ENCODE data around the gene RNF144B. TPM values are rescaled to one million over a fixed set of nuclear protein-coding genes. Genes with fewer than 3 reads are reported as not detected.

Gene RNF144B
- total RNA-seq, 1 experiment from 2014 or later = 2.3 TPM

DNA sequence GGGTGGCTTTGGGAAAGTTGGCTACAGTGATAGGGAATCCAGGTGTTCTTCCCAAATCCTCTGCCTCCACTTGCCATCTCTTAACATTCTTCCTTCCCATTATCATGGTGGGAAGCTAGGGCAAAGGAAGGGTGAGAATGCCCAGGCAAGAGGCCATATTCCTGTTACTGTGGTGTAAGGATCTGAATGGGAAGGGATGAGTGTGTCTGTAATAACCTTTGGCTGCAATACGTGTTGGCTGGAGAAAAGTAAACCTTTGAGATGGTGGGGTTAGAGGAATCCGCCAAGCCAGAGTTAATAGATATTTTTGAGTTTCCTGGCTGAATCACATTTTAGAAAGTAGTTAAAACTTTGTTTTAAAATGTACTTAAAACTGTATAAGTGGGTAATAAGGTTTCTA lies 45.9 kb downstream of the RNF144B start:
- H2BK15ac ChIP-seq (ENCODE audit: low read depth, low read length) = no peak overlapping the region
- Mint-ChIP-seq H3K27ac (peak overlapping the region in 1 of 3 experiments; percentile 63; a peak in 2 of 7 replicates), H3K4me3 (no peak overlapping the region), H3K4me1 (peaks cover 10 to 15% of the 10 kb centered on the region in 2 experiments), H3K36me3 (ENCODE audit: insufficient read depth in 1 of 3, low read depth in 3 of 3) (no peaks in the 10 kb centered on the region), H3K9me3 (no peaks in the 10 kb centered on the region), H3K27me3 (ENCODE audit: low read depth) (no peaks in the 10 kb centered on the region)
- no peak overlapping the region for H3K27ac ChIP-seq (ENCODE audit: insufficient read length, low read depth, low read length)
- H2AK5ac ChIP-seq (ENCODE audit: insufficient read length, low read length) = no peak overlapping the region
- H3K79me1 ChIP-seq (ENCODE audit: insufficient read depth, low read depth, low read length, poor library complexity, severe bottlenecking) = no peaks in the 10 kb centered on the region
- no peak overlapping the region for H2AFZ ChIP-seq (ENCODE audit: low read length)
- DNase-seq = no peak
- H3K4ac ChIP-seq (ENCODE audit: low read depth, low read length) = no peak overlapping the region
- no peak overlapping the region for H2BK20ac ChIP-seq (ENCODE audit: low read depth, low read length, poor library complexity, severe bottlenecking)
- H3K4me2 ChIP-seq (ENCODE audit: insufficient read depth, insufficient read length, low read length) = no peak overlapping the region
- H2BK120ac ChIP-seq (ENCODE audit: low read depth, low read length, poor library complexity, severe bottlenecking) = no peak overlapping the region
- H3K9ac ChIP-seq (ENCODE audit: extremely low read depth, insufficient read length, low read length) = no peak overlapping the region
- H3K18ac ChIP-seq (ENCODE audit: insufficient read length, low read depth, low read length) = no peak overlapping the region
- TF ChIP-seq CTCF (conservative IDR thresholded peaks at IDR 0.05) = no peak
- no peak overlapping the region for H2BK12ac ChIP-seq (ENCODE audit: insufficient read length, low read depth, low read length)
- H4K91ac ChIP-seq (ENCODE audit: insufficient read length, low read depth, low read length) = no peak overlapping the region
- H3T11ph ChIP-seq (ENCODE audit: low read length) = no peak overlapping the region
- H4K8ac ChIP-seq (replicated peaks; ENCODE audit: insufficient read length, low read depth, low read length) = no peak overlapping the region
- H3K4me1 ChIP-seq (ENCODE audit: insufficient read depth, low read length) = peaks cover 2% of the 10 kb centered on the region
- WGBS (ENCODE audit: extremely low coverage, insufficient read length, low lambda C conversion rate) = no CpG with 5 or more reads among the region's 2 CpGs
- no peak overlapping the region for H3K23ac ChIP-seq (ENCODE audit: insufficient read length, low read depth, low read length)
- no peak overlapping the region for H2BK5ac ChIP-seq (ENCODE audit: insufficient read length, low read length)
- no peaks in the 10 kb centered on the region for H3K9me3 ChIP-seq (ENCODE audit: control insufficient read depth, low read depth, low read length)
- H4K20me1 ChIP-seq (ENCODE audit: control insufficient read depth, insufficient read depth, insufficient read length) = no peaks in the 10 kb centered on the region
- H3K14ac ChIP-seq (ENCODE audit: insufficient read depth, low read length) = no peak overlapping the region
- H3K56ac ChIP-seq (ENCODE audit: insufficient read length, low read depth, low read length) = no peak overlapping the region
- H4K5ac ChIP-seq (ENCODE audit: insufficient read length, low read depth, low read length) = no peak overlapping the region
- no peaks in the 10 kb centered on the region; the same call in 1 of the 2 replicates for H3K79me2 ChIP-seq (ENCODE audit: insufficient read depth, low read length)
- H3K23me2 ChIP-seq (ENCODE audit: insufficient read length, low read depth, low read length, poor library complexity, severe bottlenecking) = no peaks in the 10 kb centered on the region
- no peaks in the 10 kb centered on the region for H3K27me3 ChIP-seq (ENCODE audit: insufficient read depth, low read length)

All from H9 (cell line).